ENCODE results near the gene SPARCL1.
"Not testable (repeated sequence)": the region's sequence is repeated elsewhere in the genome, so short reads cannot be mapped to it uniquely, and the experiment has no call there.

GRCh38 chr4:87483247-87483646 is 45.9 kb downstream of the SPARCL1 start:
- not testable (repeated sequence) for TF ChIP-seq POLR2A (IDR thresholded peaks at IDR 0.05; ENCODE audit: low read depth, low read length); EZH2 (IDR thresholded peaks at IDR 0.05; ENCODE audit: borderline replicate concordance, low read depth, low read length, severe bottlenecking); POLR2AphosphoS5 (IDR thresholded peaks at IDR 0.05; ENCODE audit: insufficient read depth, low read depth, low read length); JUN (IDR thresholded peaks at IDR 0.05; ENCODE audit: borderline replicate concordance, insufficient read depth, insufficient read length, low read depth); GATA2 (IDR thresholded peaks at IDR 0.05; ENCODE audit: insufficient read depth, insufficient read length, low read depth, low read length)
- TF ChIP-seq, protein P1, sequence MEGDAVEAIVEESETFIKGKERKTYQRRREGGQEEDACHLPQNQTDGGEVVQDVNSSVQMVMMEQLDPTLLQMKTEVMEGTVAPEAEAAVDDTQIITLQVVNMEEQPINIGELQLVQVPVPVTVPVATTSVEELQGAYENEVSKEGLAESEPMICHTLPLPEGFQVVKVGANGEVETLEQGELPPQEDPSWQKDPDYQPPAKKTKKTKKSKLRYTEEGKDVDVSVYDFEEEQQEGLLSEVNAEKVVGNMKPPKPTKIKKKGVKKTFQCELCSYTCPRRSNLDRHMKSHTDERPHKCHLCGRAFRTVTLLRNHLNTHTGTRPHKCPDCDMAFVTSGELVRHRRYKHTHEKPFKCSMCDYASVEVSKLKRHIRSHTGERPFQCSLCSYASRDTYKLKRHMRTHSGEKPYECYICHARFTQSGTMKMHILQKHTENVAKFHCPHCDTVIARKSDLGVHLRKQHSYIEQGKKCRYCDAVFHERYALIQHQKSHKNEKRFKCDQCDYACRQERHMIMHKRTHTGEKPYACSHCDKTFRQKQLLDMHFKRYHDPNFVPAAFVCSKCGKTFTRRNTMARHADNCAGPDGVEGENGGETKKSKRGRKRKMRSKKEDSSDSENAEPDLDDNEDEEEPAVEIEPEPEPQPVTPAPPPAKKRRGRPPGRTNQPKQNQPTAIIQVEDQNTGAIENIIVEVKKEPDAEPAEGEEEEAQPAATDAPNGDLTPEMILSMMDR (IDR thresholded peaks at IDR 0.05; ENCODE audit: extremely low read depth in 1 of 2, insufficient read depth in 1 of 2, low read depth in 1 of 2, low read length in 2 of 2), result not testable (repeated sequence)
- TF ChIP-seq, protein P2, sequence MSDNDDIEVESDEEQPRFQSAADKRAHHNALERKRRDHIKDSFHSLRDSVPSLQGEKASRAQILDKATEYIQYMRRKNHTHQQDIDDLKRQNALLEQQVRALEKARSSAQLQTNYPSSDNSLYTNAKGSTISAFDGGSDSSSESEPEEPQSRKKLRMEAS (IDR thresholded peaks at IDR 0.05; ENCODE audit: insufficient read depth, insufficient read length), result not testable (repeated sequence)

Data from endothelial cell of umbilical vein (primary cell).